Measurements from ENCODE around the gene KYAT1. TPM values are rescaled to one million over a fixed set of nuclear protein-coding genes. Genes with fewer than 3 reads are reported as not detected.

The KYAT1 gene
- total and polyA plus RNA-seq, 2 of the 13 experiments (the other 11 are each of a cell fraction or from before 2014, with no cell fraction given), result 9.2 to 46.5 TPM

GRCh38 chr9:128818839-128819715 is 62.7 kb downstream of the KYAT1 start (continued):
- TF ChIP-seq, protein P1, sequence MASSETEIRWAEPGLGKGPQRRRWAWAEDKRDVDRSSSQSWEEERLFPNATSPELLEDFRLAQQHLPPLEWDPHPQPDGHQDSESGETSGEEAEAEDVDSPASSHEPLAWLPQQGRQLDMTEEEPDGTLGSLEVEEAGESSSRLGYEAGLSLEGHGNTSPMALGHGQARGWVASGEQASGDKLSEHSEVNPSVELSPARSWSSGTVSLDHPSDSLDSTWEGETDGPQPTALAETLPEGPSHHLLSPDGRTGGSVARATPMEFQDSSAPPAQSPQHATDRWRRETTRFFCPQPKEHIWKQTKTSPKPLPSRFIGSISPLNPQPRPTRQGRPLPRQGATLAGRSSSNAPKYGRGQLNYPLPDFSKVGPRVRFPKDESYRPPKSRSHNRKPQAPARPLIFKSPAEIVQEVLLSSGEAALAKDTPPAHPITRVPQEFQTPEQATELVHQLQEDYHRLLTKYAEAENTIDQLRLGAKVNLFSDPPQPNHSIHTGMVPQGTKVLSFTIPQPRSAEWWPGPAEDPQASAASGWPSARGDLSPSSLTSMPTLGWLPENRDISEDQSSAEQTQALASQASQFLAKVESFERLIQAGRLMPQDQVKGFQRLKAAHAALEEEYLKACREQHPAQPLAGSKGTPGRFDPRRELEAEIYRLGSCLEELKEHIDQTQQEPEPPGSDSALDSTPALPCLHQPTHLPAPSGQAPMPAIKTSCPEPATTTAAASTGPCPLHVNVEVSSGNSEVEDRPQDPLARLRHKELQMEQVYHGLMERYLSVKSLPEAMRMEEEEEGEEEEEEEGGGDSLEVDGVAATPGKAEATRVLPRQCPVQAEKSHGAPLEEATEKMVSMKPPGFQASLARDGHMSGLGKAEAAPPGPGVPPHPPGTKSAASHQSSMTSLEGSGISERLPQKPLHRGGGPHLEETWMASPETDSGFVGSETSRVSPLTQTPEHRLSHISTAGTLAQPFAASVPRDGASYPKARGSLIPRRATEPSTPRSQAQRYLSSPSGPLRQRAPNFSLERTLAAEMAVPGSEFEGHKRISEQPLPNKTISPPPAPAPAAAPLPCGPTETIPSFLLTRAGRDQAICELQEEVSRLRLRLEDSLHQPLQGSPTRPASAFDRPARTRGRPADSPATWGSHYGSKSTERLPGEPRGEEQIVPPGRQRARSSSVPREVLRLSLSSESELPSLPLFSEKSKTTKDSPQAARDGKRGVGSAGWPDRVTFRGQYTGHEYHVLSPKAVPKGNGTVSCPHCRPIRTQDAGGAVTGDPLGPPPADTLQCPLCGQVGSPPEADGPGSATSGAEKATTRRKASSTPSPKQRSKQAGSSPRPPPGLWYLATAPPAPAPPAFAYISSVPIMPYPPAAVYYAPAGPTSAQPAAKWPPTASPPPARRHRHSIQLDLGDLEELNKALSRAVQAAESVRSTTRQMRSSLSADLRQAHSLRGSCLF (CRISPR knock-in tag; IDR thresholded peaks at IDR 0.05; ENCODE audit: borderline replicate concordance), result no peak
- TF ChIP-seq ZNF563 (CRISPR knock-in tag; IDR thresholded peaks at IDR 0.05) (peak; percentile 89), XBP1 (CRISPR knock-in tag; IDR thresholded peaks at IDR 0.05) (no peak), DR1 (CRISPR knock-in tag; IDR thresholded peaks at IDR 0.05) (peak; percentile 58; the same call in 1 of the 2 replicates), KAT8 (CRISPR knock-in tag; IDR thresholded peaks at IDR 0.05) (no peak), NFYB (CRISPR knock-in tag; IDR thresholded peaks at IDR 0.05) (no peak), HOXA9 (CRISPR knock-in tag; IDR thresholded peaks at IDR 0.05; ENCODE audit: borderline replicate concordance) (peak; percentile 70), FOXC1 (CRISPR knock-in tag; IDR thresholded peaks at IDR 0.05; ENCODE audit: borderline replicate concordance) (peak; percentile 32; the same call in 1 of the 2 replicates), ZKSCAN8 (CRISPR knock-in tag; IDR thresholded peaks at IDR 0.05; ENCODE audit: borderline replicate concordance) (no peak), DNMT1 (CRISPR knock-in tag; IDR thresholded peaks at IDR 0.05) (0 out of 2 replicates have a peak, but pooled peaks have one; percentile 70), ZNF34 (CRISPR knock-in tag; IDR thresholded peaks at IDR 0.05; ENCODE audit: borderline replicate concordance) (0 out of 2 replicates have a peak, but pooled peaks have one; percentile 34), ZNF724P (CRISPR knock-in tag; IDR thresholded peaks at IDR 0.05; ENCODE audit: borderline replicate concordance) (no peak), ISL2 (CRISPR knock-in tag; IDR thresholded peaks at IDR 0.05) (peak; percentile 46), MAFG (CRISPR knock-in tag; IDR thresholded peaks at IDR 0.05) (0 out of 2 replicates have a peak, but pooled peaks have one; percentile 20), SRSF4 (IDR thresholded peaks at IDR 0.05; ENCODE audit: low read depth, low read length, poor library complexity, severe bottlenecking) (no peak), ELF4 (CRISPR knock-in tag; IDR thresholded peaks at IDR 0.05; ENCODE audit: borderline replicate concordance) (no peak), JUN (CRISPR knock-in tag; IDR thresholded peaks at IDR 0.05) (no peak), PHF8 (CRISPR knock-in tag; IDR thresholded peaks at IDR 0.05) (no peak)
- TF ChIP-seq, protein P2, sequence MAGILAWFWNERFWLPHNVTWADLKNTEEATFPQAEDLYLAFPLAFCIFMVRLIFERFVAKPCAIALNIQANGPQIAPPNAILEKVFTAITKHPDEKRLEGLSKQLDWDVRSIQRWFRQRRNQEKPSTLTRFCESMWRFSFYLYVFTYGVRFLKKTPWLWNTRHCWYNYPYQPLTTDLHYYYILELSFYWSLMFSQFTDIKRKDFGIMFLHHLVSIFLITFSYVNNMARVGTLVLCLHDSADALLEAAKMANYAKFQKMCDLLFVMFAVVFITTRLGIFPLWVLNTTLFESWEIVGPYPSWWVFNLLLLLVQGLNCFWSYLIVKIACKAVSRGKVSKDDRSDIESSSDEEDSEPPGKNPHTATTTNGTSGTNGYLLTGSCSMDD (CRISPR knock-in tag; IDR thresholded peaks at IDR 0.05), result 0 out of 2 replicates have a peak, but pooled peaks have one; percentile 17
- TF ChIP-seq, protein P3, sequence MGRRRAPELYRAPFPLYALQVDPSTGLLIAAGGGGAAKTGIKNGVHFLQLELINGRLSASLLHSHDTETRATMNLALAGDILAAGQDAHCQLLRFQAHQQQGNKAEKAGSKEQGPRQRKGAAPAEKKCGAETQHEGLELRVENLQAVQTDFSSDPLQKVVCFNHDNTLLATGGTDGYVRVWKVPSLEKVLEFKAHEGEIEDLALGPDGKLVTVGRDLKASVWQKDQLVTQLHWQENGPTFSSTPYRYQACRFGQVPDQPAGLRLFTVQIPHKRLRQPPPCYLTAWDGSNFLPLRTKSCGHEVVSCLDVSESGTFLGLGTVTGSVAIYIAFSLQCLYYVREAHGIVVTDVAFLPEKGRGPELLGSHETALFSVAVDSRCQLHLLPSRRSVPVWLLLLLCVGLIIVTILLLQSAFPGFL (CRISPR knock-in tag; IDR thresholded peaks at IDR 0.05), result no peak
- TF ChIP-seq, protein P4, sequence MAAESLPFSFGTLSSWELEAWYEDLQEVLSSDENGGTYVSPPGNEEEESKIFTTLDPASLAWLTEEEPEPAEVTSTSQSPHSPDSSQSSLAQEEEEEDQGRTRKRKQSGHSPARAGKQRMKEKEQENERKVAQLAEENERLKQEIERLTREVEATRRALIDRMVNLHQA (CRISPR knock-in tag; IDR thresholded peaks at IDR 0.05), result no peak
- TF ChIP-seq, protein P5, sequence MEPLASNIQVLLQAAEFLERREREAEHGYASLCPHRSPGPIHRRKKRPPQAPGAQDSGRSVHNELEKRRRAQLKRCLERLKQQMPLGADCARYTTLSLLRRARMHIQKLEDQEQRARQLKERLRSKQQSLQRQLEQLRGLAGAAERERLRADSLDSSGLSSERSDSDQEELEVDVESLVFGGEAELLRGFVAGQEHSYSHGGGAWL (CRISPR knock-in tag; IDR thresholded peaks at IDR 0.05), result 0 out of 2 replicates have a peak, but pooled peaks have one; percentile 16
